H9 (cell line): ENCODE measurements around the gene SYNRG. TPM values are rescaled to one million over a fixed set of nuclear protein-coding genes. Genes with fewer than 3 reads are reported as not detected.

Experiments used
- DNase-seq: peaks from one replicate; pipeline ENCODE4 v3.0.0-alpha.2; 2017
- H2AFZ ChIP-seq: one replicate; pipeline ENCODE4 v1.6.1; 2013; ENCODE audit warnings: mild to moderate bottlenecking, low read length, control low read depth, moderate library complexity
- H2AK5ac ChIP-seq: 2 replicates; pipeline ENCODE4 v1.6.1; 2013; ENCODE audit warnings: low read length, control low read depth, mixed read lengths; ENCODE audit not compliant: insufficient read length
- H2BK120ac ChIP-seq: one replicate; pipeline ENCODE4 v1.6.1; 2013; ENCODE audit warnings: low read depth, mild to moderate bottlenecking, low read length, control low read depth, inconsistent platforms; ENCODE audit not compliant: poor library complexity, severe bottlenecking
- H2BK12ac ChIP-seq: 2 replicates; pipeline ENCODE4 v1.6.1; 2013; ENCODE audit warnings: low read length, control low read depth, mixed read lengths, low read depth; ENCODE audit not compliant: insufficient read length
- H2BK15ac ChIP-seq: 2 replicates; pipeline ENCODE4 v1.6.1; 2013; ENCODE audit warnings: low read depth, low read length, control low read depth
- H2BK20ac ChIP-seq: one replicate; pipeline ENCODE4 v1.6.1; 2013; ENCODE audit warnings: low read depth, mild to moderate bottlenecking, low read length, control low read depth, inconsistent platforms; ENCODE audit not compliant: poor library complexity, severe bottlenecking
- H2BK5ac ChIP-seq: 2 replicates; pipeline ENCODE4 v1.6.1; 2013; ENCODE audit warnings: low read length, control low read depth, mixed read lengths; ENCODE audit not compliant: insufficient read length
- H3K14ac ChIP-seq: 2 replicates; pipeline ENCODE4 v1.6.1; 2013; ENCODE audit warnings: low read length, control low read depth; ENCODE audit not compliant: insufficient read depth
- H3K18ac ChIP-seq: 2 replicates; pipeline ENCODE4 v1.6.1; 2013; ENCODE audit warnings: low read depth, mild to moderate bottlenecking, mixed read lengths, low read length, control low read depth; ENCODE audit not compliant: insufficient read length
- H3K23ac ChIP-seq: 2 replicates; pipeline ENCODE4 v1.6.1; 2013; ENCODE audit warnings: low read length, control low read depth, mixed read lengths, low read depth; ENCODE audit not compliant: insufficient read length
- H3K23me2 ChIP-seq: 2 replicates; pipeline ENCODE4 v1.6.1; 2013; ENCODE audit warnings: low read depth, mild to moderate bottlenecking, mixed read lengths, low read length, control low read depth; ENCODE audit not compliant: insufficient read length, poor library complexity, severe bottlenecking
- H3K27ac ChIP-seq: 2 replicates; pipeline ENCODE4 v1.5.1; 2013; ENCODE audit warnings: low read length, control low read depth, mixed read lengths, low read depth; ENCODE audit not compliant: insufficient read length
- H3K27me3 ChIP-seq: 2 replicates; pipeline ENCODE4 v1.6.1; 2013; ENCODE audit warnings: low read length, control low read depth, inconsistent platforms; ENCODE audit not compliant: insufficient read depth
- H3K4ac ChIP-seq: 2 replicates; pipeline ENCODE4 v1.6.1; 2013; ENCODE audit warnings: low read depth, mild to moderate bottlenecking, control low read depth, inconsistent platforms, low read length, moderate library complexity
- H3K4me1 ChIP-seq: 2 replicates; pipeline ENCODE4 v1.6.1; 2013; ENCODE audit warnings: low read length, control low read depth, inconsistent platforms; ENCODE audit not compliant: insufficient read depth
- H3K4me2 ChIP-seq: 2 replicates; pipeline ENCODE4 v1.6.1; 2013; ENCODE audit warnings: low read length, control low read depth, mixed read lengths; ENCODE audit not compliant: insufficient read length, insufficient read depth
- H3K56ac ChIP-seq: 2 replicates; pipeline ENCODE4 v1.6.1; 2013; ENCODE audit warnings: low read depth, mild to moderate bottlenecking, mixed read lengths, low read length, control low read depth; ENCODE audit not compliant: insufficient read length
- H3K79me1 ChIP-seq: 2 replicates; pipeline ENCODE4 v1.6.1; 2013; ENCODE audit warnings: low read depth, mild to moderate bottlenecking, moderate library complexity, low read length, control low read depth, inconsistent platforms; ENCODE audit not compliant: insufficient read depth, poor library complexity, severe bottlenecking
- H3K79me2 ChIP-seq: 2 replicates; pipeline ENCODE4 v1.6.1; 2013; ENCODE audit warnings: low read length, control low read depth, inconsistent platforms; ENCODE audit not compliant: insufficient read depth
- H3K9ac ChIP-seq: 2 replicates; pipeline ENCODE4 v1.6.1; 2013; ENCODE audit warnings: low read length, control low read depth, mixed read lengths; ENCODE audit not compliant: insufficient read length; ENCODE audit errors: extremely low read depth
- H3K9me3 ChIP-seq: one replicate; pipeline ENCODE4 v1.6.1; 2013; ENCODE audit warnings: low read depth, low read length, inconsistent platforms; ENCODE audit not compliant: control insufficient read depth
- H3T11ph ChIP-seq: one replicate; pipeline ENCODE4 v1.6.1; 2013; ENCODE audit warnings: mild to moderate bottlenecking, low read length, control low read depth, inconsistent platforms
- H4K20me1 ChIP-seq: one replicate; pipeline ENCODE4 v1.6.1; 2013; ENCODE audit not compliant: control insufficient read depth, insufficient read length, insufficient read depth
- H4K5ac ChIP-seq: 2 replicates; pipeline ENCODE4 v1.6.1; 2013; ENCODE audit warnings: low read depth, mild to moderate bottlenecking, mixed read lengths, low read length, control low read depth; ENCODE audit not compliant: insufficient read length
- H4K8ac ChIP-seq: replicated peaks from 2 replicates; pipeline ENCODE4 v1.6.1; 2013; ENCODE audit warnings: low read length, control low read depth, mixed read lengths, low read depth; ENCODE audit not compliant: insufficient read length
- H4K91ac ChIP-seq: 2 replicates; pipeline ENCODE4 v1.6.1; 2013; ENCODE audit warnings: low read depth, mild to moderate bottlenecking, moderate library complexity, mixed read lengths, low read length, control low read depth; ENCODE audit not compliant: insufficient read length
- H3K27ac Mint-ChIP-seq, 3 experiments: 2 replicates in 2 of 3; 3 replicates in 1 of 3; pipeline ENCODE4 v1.8.0; 2020 to 2021; ENCODE audit warnings: mixed read lengths in 3 of 3, mild to moderate bottlenecking in 1 of 3, moderate library complexity in 1 of 3
- H3K27me3 Mint-ChIP-seq: 2 replicates; pipeline ENCODE4 v1.8.0; 2021; ENCODE audit warnings: low read depth, mild to moderate bottlenecking, moderate library complexity, mixed read lengths
- H3K36me3 Mint-ChIP-seq, 3 experiments: 2 replicates in 2 of 3; 3 replicates in 1 of 3; pipeline ENCODE4 v1.8.0; 2020 to 2021; ENCODE audit warnings: low read depth in 3 of 3, mixed read lengths in 3 of 3; ENCODE audit not compliant: insufficient read depth in 1 of 3
- H3K4me1 Mint-ChIP-seq, 2 experiments: 2 replicates each; pipeline ENCODE4 v1.8.0; 2020; ENCODE audit warnings: mixed read lengths in 2 of 2
- H3K4me3 Mint-ChIP-seq, 2 experiments: 2 replicates in 1 of 2; 3 replicates in 1 of 2; pipeline ENCODE4 v1.8.0; 2020 to 2021; ENCODE audit warnings: mild to moderate bottlenecking in 2 of 2, mixed read lengths in 2 of 2, moderate library complexity in 1 of 2
- H3K9me3 Mint-ChIP-seq, 2 experiments: 2 replicates in 1 of 2; 3 replicates in 1 of 2; pipeline ENCODE4 v1.8.0; 2020; ENCODE audit warnings: mild to moderate bottlenecking in 2 of 2, mixed read lengths in 2 of 2, moderate library complexity in 1 of 2
- WGBS: extraction: QIAGEN DNeasy Blood & Tissue Kit; methylation state at CpG from one replicate; pipeline ENCODE4 v1.1.7; 2013; ENCODE audit warnings: missing lambda C conversion rate, low lambda C conversion rate, mixed read lengths; ENCODE audit not compliant: insufficient read length; ENCODE audit errors: extremely low coverage; 5-methylcytosine and 5-hydroxymethylcytosine counted together
- total RNA-seq: library from RNA; stranded (reverse); gene quantifications from 2 replicates; pipeline ENCODE4 v1.2.1, GENCODE V29; 2021
- TF ChIP-seq, protein P1 (sequence below): fragments of 200-600 bp; sonication (generic); conservative IDR thresholded peaks from 3 replicates; pipeline ENCODE4 v1.8.0; 2021; ENCODE audit warnings: antibody characterized with exemption, mild to moderate bottlenecking

The SYNRG gene
- total RNA-seq, 1 experiment from 2014 or later = 30.5 TPM

GRCh38 chr17:37650419-37651003, 41.3 kb upstream of the SYNRG start:
- Histone ChIP-seq H2BK120ac (no peak overlapping the region), H3K23me2 (no peaks in the 10 kb centered on the region), H3K9me3 (no peaks in the 10 kb centered on the region), H3K23ac (no peak overlapping the region), H2BK12ac (no peak overlapping the region), H3K79me2 (no peaks in the 10 kb centered on the region), H3K18ac (no peak overlapping the region), H3K56ac (no peak overlapping the region), H3K27ac (no peak overlapping the region), H2BK15ac (no peak overlapping the region), H3K79me1 (no peaks in the 10 kb centered on the region), H3K9ac (no peak overlapping the region), H4K20me1 (no peaks in the 10 kb centered on the region), H4K91ac (no peak overlapping the region), H3K4me1 (no peaks in the 10 kb centered on the region), H3T11ph (no peak overlapping the region), H3K4ac (no peak overlapping the region), H4K5ac (no peak overlapping the region), H3K14ac (no peak overlapping the region), H2BK5ac (no peak overlapping the region), H2BK20ac (no peak overlapping the region), H4K8ac (no peak overlapping the region), H2AFZ (no peak overlapping the region), H3K27me3 (no peaks in the 10 kb centered on the region), H2AK5ac (no peak overlapping the region), H3K4me2 (no peak overlapping the region)
- Mint-ChIP-seq H3K4me1 (no peaks in the 10 kb centered on the region), H3K27me3 (peaks cover 33% of the 10 kb centered on the region), H3K36me3 (no peaks in the 10 kb centered on the region), H3K27ac (no peak overlapping the region), H3K4me3 (no peak overlapping the region), H3K9me3 (no peaks in the 10 kb centered on the region)
- WGBS = no CpG with 5 or more reads among the region's 6 CpGs
- TF ChIP-seq, protein P1, sequence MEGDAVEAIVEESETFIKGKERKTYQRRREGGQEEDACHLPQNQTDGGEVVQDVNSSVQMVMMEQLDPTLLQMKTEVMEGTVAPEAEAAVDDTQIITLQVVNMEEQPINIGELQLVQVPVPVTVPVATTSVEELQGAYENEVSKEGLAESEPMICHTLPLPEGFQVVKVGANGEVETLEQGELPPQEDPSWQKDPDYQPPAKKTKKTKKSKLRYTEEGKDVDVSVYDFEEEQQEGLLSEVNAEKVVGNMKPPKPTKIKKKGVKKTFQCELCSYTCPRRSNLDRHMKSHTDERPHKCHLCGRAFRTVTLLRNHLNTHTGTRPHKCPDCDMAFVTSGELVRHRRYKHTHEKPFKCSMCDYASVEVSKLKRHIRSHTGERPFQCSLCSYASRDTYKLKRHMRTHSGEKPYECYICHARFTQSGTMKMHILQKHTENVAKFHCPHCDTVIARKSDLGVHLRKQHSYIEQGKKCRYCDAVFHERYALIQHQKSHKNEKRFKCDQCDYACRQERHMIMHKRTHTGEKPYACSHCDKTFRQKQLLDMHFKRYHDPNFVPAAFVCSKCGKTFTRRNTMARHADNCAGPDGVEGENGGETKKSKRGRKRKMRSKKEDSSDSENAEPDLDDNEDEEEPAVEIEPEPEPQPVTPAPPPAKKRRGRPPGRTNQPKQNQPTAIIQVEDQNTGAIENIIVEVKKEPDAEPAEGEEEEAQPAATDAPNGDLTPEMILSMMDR = peak; percentile 73
- DNase-seq = peak; percentile 44
